CD4-positive, alpha-beta memory T cell (primary cell): ENCODE results near the gene SC5D. TPM values are rescaled to one million over a fixed set of nuclear protein-coding genes. Genes with fewer than 3 reads are reported as not detected.

Experiments used
- CTCF ChIA-PET: fragments of 350-600 bp; sonication (Branson Sonifier 250); formaldehyde crosslinking; loops from one replicate; lab custom pipeline; 2021; ENCODE audit warnings: inconsistent platforms; ENCODE audit not compliant: partially characterized antibody; lab: Charles Lee
- POLR2A ChIA-PET: fragments of 350-600 bp; sonication (Branson Sonifier 250); formaldehyde crosslinking; loops from one replicate; lab custom pipeline; 2021; ENCODE audit not compliant: partially characterized antibody; lab: Charles Lee
- DNase-seq, 5 donors: peaks; one replicate each; pipeline versions ENCODE4 v3.0.0 to v3.0.0-alpha.2; 2020 to 2022; ENCODE audit warnings: mixed read lengths in 1 of 5
- H3K27ac ChIP-seq: one replicate; pipeline ENCODE4 v1.7.0; 2013; ENCODE audit warnings: low read depth, low read length
- H3K27me3 ChIP-seq: 2 replicates; pipeline ENCODE4 v1.7.0; 2013; ENCODE audit warnings: mild to moderate bottlenecking, low read length, moderate library complexity; ENCODE audit not compliant: insufficient read depth
- H3K36me3 ChIP-seq: 2 replicates; pipeline ENCODE4 v1.7.0; 2013; ENCODE audit warnings: mild to moderate bottlenecking, low read length, moderate library complexity; ENCODE audit not compliant: insufficient read depth
- H3K4me1 ChIP-seq: 2 replicates; pipeline ENCODE4 v1.7.0; 2013; ENCODE audit warnings: mild to moderate bottlenecking, low read length, moderate library complexity; ENCODE audit not compliant: insufficient read depth
- H3K4me3 ChIP-seq, 2 donors: one replicate each; pipeline ENCODE4 v1.7.0; 2013; ENCODE audit warnings: low read length in 2 of 2, mild to moderate bottlenecking in 1 of 2
- H3K9me3 ChIP-seq, 2 donors: one replicate each; pipeline ENCODE4 v1.7.0; 2013; ENCODE audit warnings: low read length in 2 of 2, control low read depth in 1 of 2; ENCODE audit not compliant: control insufficient read depth in 1 of 2
- H3K27ac Mint-ChIP-seq, 7 donors: one replicate each; pipeline ENCODE4 v1.8.0; 2020 to 2021; ENCODE audit warnings: mixed read lengths in 7 of 7, mild to moderate bottlenecking in 6 of 7, inconsistent platforms in 3 of 7, moderate library complexity in 3 of 7
- H3K27me3 Mint-ChIP-seq, 2 donors: one replicate each; pipeline ENCODE4 v1.8.0; 2020 to 2021; ENCODE audit warnings: mixed read lengths in 2 of 2
- H3K36me3 Mint-ChIP-seq, 2 donors: one replicate each; pipeline ENCODE4 v1.8.0; 2020 to 2021; ENCODE audit warnings: mixed read lengths in 2 of 2, inconsistent platforms in 1 of 2, mild to moderate bottlenecking in 1 of 2
- H3K4me1 Mint-ChIP-seq, 4 donors: one replicate each; pipeline ENCODE4 v1.8.0; 2020 to 2021; ENCODE audit warnings: mixed read lengths in 4 of 4, mild to moderate bottlenecking in 1 of 4
- H3K4me3 Mint-ChIP-seq, 8 donors: one replicate each; pipeline ENCODE4 v1.8.0; 2020 to 2021; ENCODE audit warnings: mixed read lengths in 8 of 8, mild to moderate bottlenecking in 7 of 8, moderate library complexity in 6 of 8, inconsistent platforms in 3 of 8
- H3K9me3 Mint-ChIP-seq, 8 donors: one replicate each; pipeline ENCODE4 v1.8.0; 2020 to 2021; ENCODE audit warnings: mixed read lengths in 8 of 8, mild to moderate bottlenecking in 5 of 8, inconsistent platforms in 3 of 8, moderate library complexity in 1 of 8
- intact Hi-C: fragments of 100-400 bp; cut with micrococcal nuclease; formaldehyde crosslinking; loops from one replicate; pipeline ENCODE4 v1.15.1; 2023
- polyA plus RNA-seq, 2 donors: library from polyadenylated mRNA; unstranded; fragments of 300-500 nt; fragmentation: Illumina TruSeq; gene quantifications; one replicate each; pipeline ENCODE4 v1.2.3, GENCODE V29; 2021
- total RNA-seq, 2 experiments: library from RNA; stranded (reverse); gene quantifications; one replicate each; pipeline ENCODE4 v1.2.3, GENCODE V29; 2021

The SC5D gene
- total and polyA plus RNA-seq, 4 experiments from 2014 or later: 8.2 to 28.7 (median 22.0) TPM

- Mint-ChIP-seq H3K4me1 (peaks cover 0 to 4% (median 1%) of the 10 kb centered on the region in 4 donors), H3K9me3 (peaks cover 0 to 7% (median 2%) of the 10 kb centered on the region in 8 donors), H3K27ac (no peak overlapping the region), H3K36me3 (no peaks in the 10 kb centered on the region), H3K4me3 (no peak overlapping the region), H3K27me3 (peaks cover 9 to 10% of the 10 kb centered on the region in 2 donors)
- intact Hi-C loops: no loop called here
- Histone ChIP-seq H3K9me3 (no peaks in the 10 kb centered on the region), H3K4me1 (no peaks in the 10 kb centered on the region), H3K36me3 (no peaks in the 10 kb centered on the region), H3K27ac (no peak overlapping the region), H3K4me3 (no peak overlapping the region), H3K27me3 (no peaks in the 10 kb centered on the region)
- ChIA-PET CTCF (interaction anchor here (1.1 to 1.7 kb wide), 3 partner anchors 19 to 340 kb away, joined by 3 to 7 read pairs (median 6); partner anchors contain the start of gene SC5D), POLR2A (interaction anchor here (1.2 to 1.4 kb wide), 2 partner anchors 41 to 341 kb away, joined by 3 to 6 read pairs; partner anchors contain the start of gene SC5D)
- DNase-seq: no peak
These were observed 41.7 kb upstream of the SC5D start for GRCh38 chr11:121250843-121251242.

DNA sequence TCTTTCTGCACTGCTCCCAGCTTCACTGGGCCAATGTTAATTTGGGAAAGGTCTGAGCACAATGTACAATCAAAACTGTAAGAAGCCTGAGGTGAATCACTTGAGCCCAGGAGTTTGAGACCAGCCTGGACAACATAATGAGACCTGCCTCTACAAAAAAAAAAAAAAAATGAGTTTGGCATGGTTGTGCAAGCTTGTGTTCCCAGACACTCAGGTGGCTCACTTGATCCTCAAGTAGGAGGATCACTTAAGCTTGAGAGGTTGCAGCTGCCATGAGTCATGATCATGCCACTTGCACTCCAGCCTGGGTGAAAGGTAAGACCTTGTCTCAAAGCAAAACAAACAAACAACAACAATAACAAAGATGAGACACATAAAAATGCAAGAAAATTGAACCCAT is 38.6 kb upstream of the SC5D start:
- no peak for DNase-seq
- no peaks in the 10 kb centered on the region for H3K36me3 Mint-ChIP-seq
- Histone ChIP-seq H3K27ac (no peak overlapping the region), H3K36me3 (no peaks in the 10 kb centered on the region), H3K27me3 (no peaks in the 10 kb centered on the region), H3K9me3 (no peaks in the 10 kb centered on the region), H3K4me1 (no peaks in the 10 kb centered on the region), H3K4me3 (no peak overlapping the region)
- H3K4me1 Mint-ChIP-seq: peaks cover 0 to 2% (median 1%) of the 10 kb centered on the region in 4 donors
- POLR2A ChIA-PET: no interaction called here
- H3K4me3 Mint-ChIP-seq: no peak overlapping the region
- H3K27me3 Mint-ChIP-seq: peaks cover 9 to 10% of the 10 kb centered on the region in 2 donors
- peaks cover 0 to 7% (median 2%) of the 10 kb centered on the region in 8 donors for H3K9me3 Mint-ChIP-seq
- intact Hi-C loops: no loop called here
- no peak overlapping the region for H3K27ac Mint-ChIP-seq
- CTCF ChIA-PET: interaction anchor here (1.2 kb wide), 1 partner anchor 9 kb away, joined by 7 read pairs; no protein-coding TSS in a partner anchor

- POLR2A ChIA-PET: no interaction called here
- CTCF ChIA-PET: interaction anchor here (1.8 kb wide), 1 partner anchor 17 kb away, joined by 4 read pairs; no protein-coding TSS in a partner anchor
These were observed 37.8 kb upstream of the SC5D start for GRCh38 chr11:121254756-121255155.

DNA sequence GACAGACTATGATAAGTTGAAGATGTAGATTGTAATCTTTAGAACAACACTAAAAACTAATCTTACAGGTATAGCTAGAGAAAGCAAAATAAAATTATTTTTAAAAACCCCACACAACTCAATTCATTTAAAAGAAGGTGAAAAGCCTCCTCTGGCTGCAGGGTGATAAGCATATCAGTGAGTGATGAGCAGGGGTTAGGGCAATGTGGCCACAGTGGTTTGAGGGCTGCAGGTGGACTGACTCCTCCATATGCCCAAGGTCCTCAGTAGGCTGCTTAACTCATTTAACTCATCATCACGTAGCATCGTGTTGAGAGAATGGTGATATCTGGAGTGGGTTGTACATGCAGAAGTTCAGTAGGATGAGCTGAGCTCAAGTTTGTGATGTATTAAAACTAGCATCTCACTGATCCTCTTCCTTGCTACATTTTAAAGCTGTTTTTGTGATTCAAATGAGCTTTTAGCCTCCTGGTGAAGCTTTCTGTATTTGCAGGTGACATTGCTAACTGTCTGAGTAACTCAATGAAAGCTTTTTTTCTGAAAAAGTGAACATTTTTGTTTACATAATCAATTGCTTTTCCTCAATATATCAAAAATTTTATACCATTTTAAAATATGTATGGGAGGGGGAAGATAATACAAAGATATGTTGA is 37.0 kb upstream of the SC5D start:
- DNase-seq: no peak
- H3K36me3 Mint-ChIP-seq: no peaks in the 10 kb centered on the region
- H3K27ac ChIP-seq: no peak overlapping the region
- intact Hi-C loops: no loop called here
- no peak overlapping the region for H3K4me3 Mint-ChIP-seq
- CTCF ChIA-PET: interaction anchor here (0.7 to 1.8 kb wide), 3 partner anchors 8 to 16 kb away, joined by 3 to 6 read pairs (median 4); no protein-coding TSS in a partner anchor
- no peaks in the 10 kb centered on the region for H3K4me1 ChIP-seq
- no peaks in the 10 kb centered on the region for H3K4me1 Mint-ChIP-seq
- no peaks in the 10 kb centered on the region for H3K9me3 ChIP-seq
- no peaks in the 10 kb centered on the region for H3K27me3 ChIP-seq
- no peak overlapping the region for H3K4me3 ChIP-seq
- no peak overlapping the region for H3K27ac Mint-ChIP-seq
- no peaks in the 10 kb centered on the region for H3K36me3 ChIP-seq
- POLR2A ChIA-PET: no interaction called here
- peaks cover 10 to 11% of the 10 kb centered on the region in 2 donors for H3K27me3 Mint-ChIP-seq
- peaks cover 0 to 7% (median 2%) of the 10 kb centered on the region in 8 donors for H3K9me3 Mint-ChIP-seq

More at GRCh38 chr11:121254756-121255155, 37.8 kb upstream of the SC5D start:
- H3K36me3 ChIP-seq: no peaks in the 10 kb centered on the region
- DNase-seq: no peak
- no peaks in the 10 kb centered on the region for H3K4me1 ChIP-seq
- no peak overlapping the region for H3K4me3 Mint-ChIP-seq
- H3K27ac ChIP-seq: no peak overlapping the region
- H3K36me3 Mint-ChIP-seq: no peaks in the 10 kb centered on the region
- H3K27me3 ChIP-seq: no peaks in the 10 kb centered on the region
- H3K4me3 ChIP-seq: no peak overlapping the region
- no peaks in the 10 kb centered on the region for H3K9me3 ChIP-seq
- peaks cover 9 to 10% of the 10 kb centered on the region in 2 donors for H3K27me3 Mint-ChIP-seq
- intact Hi-C loops: no loop called here
- H3K9me3 Mint-ChIP-seq: peaks cover 0 to 7% (median 2%) of the 10 kb centered on the region in 8 donors
- H3K4me1 Mint-ChIP-seq: no peaks in the 10 kb centered on the region
- H3K27ac Mint-ChIP-seq: no peak overlapping the region

GRCh38 chr11:121257289-121257688 is 35.3 kb upstream of the SC5D start:
- Histone ChIP-seq H3K4me1 (no peaks in the 10 kb centered on the region), H3K36me3 (no peaks in the 10 kb centered on the region), H3K27me3 (no peaks in the 10 kb centered on the region), H3K9me3 (no peaks in the 10 kb centered on the region), H3K4me3 (no peak overlapping the region), H3K27ac (no peak overlapping the region)
- ChIA-PET POLR2A (no interaction called here), CTCF (no interaction called here)
- DNase-seq: no peak
- H3K4me1 Mint-ChIP-seq: no peaks in the 10 kb centered on the region
- intact Hi-C loops: no loop called here
- peaks cover 0 to 12% (median 4%) of the 10 kb centered on the region in 8 donors for H3K9me3 Mint-ChIP-seq
- no peaks in the 10 kb centered on the region for H3K36me3 Mint-ChIP-seq
- H3K27ac Mint-ChIP-seq: peak overlapping the region in 2 of 7 donors; percentile 2 to 6
- H3K4me3 Mint-ChIP-seq: no peak overlapping the region
- peaks cover 12 to 13% of the 10 kb centered on the region in 2 donors for H3K27me3 Mint-ChIP-seq

DNA sequence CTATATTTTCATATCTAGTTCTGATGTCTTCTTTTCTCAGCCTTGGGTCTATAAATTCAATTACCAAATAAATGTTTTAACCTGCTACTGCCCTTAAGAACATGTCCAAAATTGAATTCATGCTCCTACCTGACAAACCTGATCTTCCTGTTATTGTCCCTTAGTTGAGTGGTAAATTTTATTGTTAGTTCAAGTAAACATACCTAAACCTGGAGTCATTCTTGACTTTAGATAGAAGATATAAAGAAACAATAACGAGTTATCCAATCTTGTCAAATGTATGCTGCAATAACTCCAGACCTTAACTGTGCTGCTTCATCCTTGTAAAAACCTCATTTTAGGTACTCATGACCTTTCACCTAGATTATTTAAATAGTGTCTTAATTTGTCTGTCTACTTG is 34.6 kb upstream of the SC5D start:
- H3K27ac ChIP-seq: no peak overlapping the region
- H3K9me3 Mint-ChIP-seq: peaks cover 0 to 15% (median 7%) of the 10 kb centered on the region in 8 donors
- H3K27me3 Mint-ChIP-seq: peaks cover 12 to 15% of the 10 kb centered on the region in 2 donors
- H3K36me3 Mint-ChIP-seq: peaks cover 0 to 3% of the 10 kb centered on the region in 2 donors
- ChIA-PET CTCF (no interaction called here), POLR2A (no interaction called here)
- DNase-seq: no peak
- H3K4me3 Mint-ChIP-seq: no peak overlapping the region
- H3K36me3 ChIP-seq: no peaks in the 10 kb centered on the region
- intact Hi-C loops: no loop called here
- no peaks in the 10 kb centered on the region for H3K4me1 ChIP-seq
- H3K4me3 ChIP-seq: no peak overlapping the region
- H3K27me3 ChIP-seq: no peaks in the 10 kb centered on the region
- H3K27ac Mint-ChIP-seq: no peak overlapping the region
- H3K4me1 Mint-ChIP-seq: no peaks in the 10 kb centered on the region
- no peaks in the 10 kb centered on the region for H3K9me3 ChIP-seq

DNA sequence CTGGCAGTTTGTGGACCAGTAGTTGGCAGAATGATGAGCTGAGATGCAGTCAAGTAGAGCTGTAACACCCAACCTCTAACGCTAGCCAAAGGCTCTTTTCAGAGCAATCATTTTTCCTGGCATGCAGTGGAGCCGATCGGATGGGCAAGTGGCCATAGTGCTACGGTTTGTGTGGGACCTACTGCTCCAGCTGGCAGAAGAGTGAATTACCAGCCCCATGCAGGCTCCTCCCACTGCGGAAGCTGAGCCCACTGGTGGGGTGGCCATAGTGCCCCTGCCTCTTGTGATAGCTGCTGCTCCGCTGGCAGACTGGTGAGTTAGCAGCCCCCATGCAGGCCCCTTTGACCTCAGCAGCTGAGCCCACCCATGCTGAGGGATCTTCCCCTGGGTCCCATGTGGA is 27.0 kb upstream of the SC5D start:
- H3K27ac Mint-ChIP-seq: no peak overlapping the region
- intact Hi-C loops: no loop called here
- H3K9me3 Mint-ChIP-seq: peaks cover 0 to 17% (median 12%) of the 10 kb centered on the region in 8 donors
- peak in 1 of 5 donors; percentile 35 for DNase-seq
- H3K4me1 Mint-ChIP-seq: peaks cover 2 to 5% (median 3%) of the 10 kb centered on the region in 4 donors
- Histone ChIP-seq H3K36me3 (no peaks in the 10 kb centered on the region), H3K27me3 (peaks cover 5% of the 10 kb centered on the region), H3K4me1 (no peaks in the 10 kb centered on the region), H3K9me3 (no peaks in the 10 kb centered on the region), H3K27ac (no peak overlapping the region), H3K4me3 (no peak overlapping the region)
- CTCF ChIA-PET: interaction anchor here (1.0 kb wide), 2 partner anchors 9 to 18 kb away, joined by 3 read pairs; no protein-coding TSS in a partner anchor
- POLR2A ChIA-PET: no interaction called here
- peaks cover 34 to 51% of the 10 kb centered on the region in 2 donors for H3K27me3 Mint-ChIP-seq
- peaks cover 0 to 5% of the 10 kb centered on the region in 2 donors for H3K36me3 Mint-ChIP-seq
- H3K4me3 Mint-ChIP-seq: no peak overlapping the region
